GM23338 (cell line): Measurements from ENCODE around the gene RNF114. TPM values are rescaled to one million over a fixed set of nuclear protein-coding genes. Genes with fewer than 3 reads are reported as not detected.
A peak's percentile ranks its signal among the peaks of the same experiment; 100 is the strongest.

Experiments used
- ATAC-seq: fragments of 200-7000 bp; cut with Tn5 transposase; 3 replicates; pipeline ENCODE4 v1.9.1; 2020
- DNase-seq: peaks from one replicate; pipeline ENCODE4 v3.0.0-alpha.2; 2015; ENCODE audit warnings: low spot score
- H2AFZ ChIP-seq: fragments of 200-600 bp; sonication (generic); 2 replicates; pipeline ENCODE4 v1.8.0; 2016; ENCODE audit warnings: antibody characterized with exemption, mild to moderate bottlenecking, moderate library complexity
- H3F3A ChIP-seq: fragments of 200-600 bp; sonication (generic); replicated peaks from 2 replicates; pipeline ENCODE4 v1.8.0; 2017; ENCODE audit warnings: antibody characterized with exemption, mixed run types, low read depth
- H3K27ac ChIP-seq: fragments of 200-600 bp; sonication (generic); 2 replicates; pipeline ENCODE4 v1.6.1; 2016; ENCODE audit warnings: low read depth
- H3K27me3 ChIP-seq: fragments of 200-600 bp; sonication (generic); 2 replicates; pipeline ENCODE4 v1.8.0; 2016; ENCODE audit warnings: mild to moderate bottlenecking, mixed run types, moderate library complexity; ENCODE audit not compliant: insufficient read depth
- H3K36me3 ChIP-seq: fragments of 200-600 bp; sonication (generic); 2 replicates; pipeline ENCODE4 v1.8.0; 2016; ENCODE audit warnings: mild to moderate bottlenecking; ENCODE audit not compliant: insufficient read depth
- H3K4me1 ChIP-seq: fragments of 200-600 bp; sonication (generic); 2 replicates; pipeline ENCODE4 v1.8.0; 2016; ENCODE audit warnings: mild to moderate bottlenecking, moderate library complexity; ENCODE audit not compliant: insufficient read depth
- H3K4me2 ChIP-seq: fragments of 200-600 bp; sonication (generic); 2 replicates; pipeline ENCODE4 v1.7.1; 2017; ENCODE audit warnings: mixed run types
- H3K4me3 ChIP-seq: fragments of 200-600 bp; sonication (generic); 2 replicates; pipeline ENCODE4 v1.6.1; 2016; ENCODE audit warnings: mixed run types
- H3K79me2 ChIP-seq: fragments of 200-600 bp; sonication (generic); replicated peaks from 2 replicates; pipeline ENCODE4 v1.8.0; 2017; ENCODE audit warnings: mild to moderate bottlenecking; ENCODE audit not compliant: insufficient read depth
- H3K9me2 ChIP-seq: fragments of 200-600 bp; sonication (generic); 2 replicates; pipeline ENCODE4 v1.8.0; 2017; ENCODE audit not compliant: insufficient read depth
- H4K20me1 ChIP-seq: fragments of 200-600 bp; sonication (generic); replicated peaks from 2 replicates; pipeline ENCODE4 v1.8.0; 2017; ENCODE audit warnings: mild to moderate bottlenecking; ENCODE audit not compliant: insufficient read depth
- H3K27ac Mint-ChIP-seq: 2 replicates; pipeline ENCODE4 v1.8.0; 2020; ENCODE audit warnings: inconsistent platforms, mild to moderate bottlenecking, moderate library complexity, mixed read lengths
- H3K27me3 Mint-ChIP-seq: 3 replicates; pipeline ENCODE4 v1.8.0; 2022; ENCODE audit warnings: low read depth, mild to moderate bottlenecking, moderate library complexity, mixed read lengths, inconsistent platforms; ENCODE audit not compliant: insufficient read depth, poor library complexity
- H3K36me3 Mint-ChIP-seq: 3 replicates; pipeline ENCODE4 v1.8.0; 2021; ENCODE audit warnings: low read depth, mild to moderate bottlenecking, inconsistent platforms, moderate library complexity, mixed read lengths
- H3K4me1 Mint-ChIP-seq: 3 replicates; pipeline ENCODE4 v1.8.0; 2020; ENCODE audit warnings: mild to moderate bottlenecking, inconsistent platforms, mixed read lengths
- H3K4me3 Mint-ChIP-seq: 3 replicates; pipeline ENCODE4 v1.8.0; 2021; ENCODE audit warnings: moderate library complexity, mild to moderate bottlenecking, inconsistent platforms, mixed read lengths
- H3K9me3 Mint-ChIP-seq: 3 replicates; pipeline ENCODE4 v1.8.0; 2020; ENCODE audit warnings: moderate library complexity, mild to moderate bottlenecking, inconsistent platforms, mixed read lengths
- CREB1 ChIP-seq: fragments of 250-450 bp; sonication (Bioruptor Pico); IDR thresholded peaks from 2 replicates; pipeline ENCODE4 v1.5.0; 2020; ENCODE audit warnings: low read depth, mild to moderate bottlenecking, moderate library complexity
- CTCF ChIP-seq, 2 experiments: fragments of 200-600 bp in 1 of 2; sonication (generic) in 1 of 2; conservative IDR thresholded peaks; 2 replicates each; pipeline versions ENCODE4 v1.5.1 to v1.6.1; 2016 to 2017; ENCODE audit warnings: antibody characterized with exemption in 2 of 2, low read depth in 2 of 2, mild to moderate bottlenecking in 2 of 2, moderate library complexity in 1 of 2
- ETS1 ChIP-seq: IDR thresholded peaks from 2 replicates; pipeline ENCODE4 v1.6.1; 2016; ENCODE audit warnings: antibody characterized with exemption
- EZH2 ChIP-seq: fragments of 200-600 bp; sonication (generic); IDR thresholded peaks from one replicate; pipeline ENCODE4 v1.8.0; 2017; ENCODE audit warnings: antibody characterized with exemption, mild to moderate bottlenecking, low read depth; ENCODE audit not compliant: unreplicated experiment
- EZH2phosphoT487 ChIP-seq: fragments of 200-600 bp; sonication (generic); IDR thresholded peaks from one replicate; pipeline ENCODE4 v1.8.1; 2018; ENCODE audit warnings: antibody characterized with exemption; ENCODE audit not compliant: unreplicated experiment
- JUNB ChIP-seq: IDR thresholded peaks from one replicate; pipeline ENCODE4 v1.6.1; 2016; ENCODE audit warnings: antibody characterized with exemption; ENCODE audit not compliant: unreplicated experiment
- NANOG ChIP-seq: IDR thresholded peaks from 2 replicates; pipeline ENCODE4 v1.6.1; 2016; ENCODE audit warnings: antibody characterized with exemption, borderline replicate concordance
- POLR2AphosphoS5 ChIP-seq: IDR thresholded peaks from 2 replicates; pipeline ENCODE4 v1.6.1; 2016; ENCODE audit warnings: antibody characterized with exemption, low read depth
- REST ChIP-seq: IDR thresholded peaks from one replicate; pipeline ENCODE4 v1.6.1; 2018; ENCODE audit warnings: antibody characterized with exemption; ENCODE audit not compliant: unreplicated experiment
- STAT1 ChIP-seq: IDR thresholded peaks from one replicate; pipeline ENCODE4 v1.6.1; 2016; ENCODE audit warnings: antibody characterized with exemption; ENCODE audit not compliant: unreplicated experiment
- ZNF114 ChIP-seq: fragments of 250-450 bp; sonication (Bioruptor Pico); IDR thresholded peaks from 2 replicates; pipeline ENCODE4 v1.5.0; 2020; ENCODE audit warnings: mild to moderate bottlenecking, moderate library complexity
- ZNF331 ChIP-seq: fragments of 250-450 bp; sonication (Bioruptor Pico); IDR thresholded peaks from 2 replicates; pipeline ENCODE4 v1.5.0; 2020; ENCODE audit warnings: low read depth, mild to moderate bottlenecking, moderate library complexity
- ZNF462 ChIP-seq: fragments of 250-450 bp; sonication (Bioruptor Pico); IDR thresholded peaks from 2 replicates; pipeline ENCODE4 v1.5.0; 2020; ENCODE audit warnings: mild to moderate bottlenecking, moderate library complexity
- polyA plus RNA-seq: library from polyadenylated mRNA; unstranded; fragments of >200 nt; fragmentation: Nextera tagmentation; extraction: Ambion mirVana; gene quantifications from 2 replicates; pipeline ENCODE4 v1.2.1, GENCODE V29; 2016
- total RNA-seq: library from RNA; depleted of rRNA; stranded (reverse); fragments of >200 nt; shearing (Covaris generic); gene quantifications from 2 replicates; pipeline ENCODE4 v1.2.3, GENCODE V29; 2014

Gene RNF114
- total and polyA plus RNA-seq, 2 experiments from 2014 or later, result 155 to 279 TPM

GRCh38 chr20:49987015-49987867 lies 51.0 kb downstream of the RNF114 start:
- peaks cover 9% of the 10 kb centered on the region for H3K79me2 ChIP-seq
- peaks cover 73% of the 10 kb centered on the region for H3K4me1 ChIP-seq
- H4K20me1 ChIP-seq, result peaks cover 7% of the 10 kb centered on the region; the same call in 1 of the 2 replicates
- Mint-ChIP-seq H3K27ac (peak overlapping the region; percentile 38), H3K27me3 (peaks cover 26% of the 10 kb centered on the region), H3K4me1 (peaks cover 85% of the 10 kb centered on the region), H3K4me3 (no peak overlapping the region; the same call in 2 of the 3 replicates), H3K9me3 (peaks cover under 1% of the 10 kb centered on the region; the same call in 1 of the 3 replicates), H3K36me3 (peaks cover 31% of the 10 kb centered on the region)
- 0 out of 2 replicates have a peak overlapping the region, but pooled peaks have one; percentile 19 for H3K27ac ChIP-seq
- H3K4me3 ChIP-seq, result no peak overlapping the region
- no peak for TF ChIP-seq ZNF114 (CRISPR knock-in tag)
- TF ChIP-seq EZH2phosphoT487, result no peak
- no peak for TF ChIP-seq ZNF462 (CRISPR knock-in tag)
- TF ChIP-seq ZNF331, result no peak
- TF ChIP-seq STAT1, result no peak
- TF ChIP-seq ETS1, result no peak
- no peak for TF ChIP-seq CTCF (conservative IDR thresholded peaks at IDR 0.05; ENCODE audit: low read depth in 2 of 2)
- no peak for TF ChIP-seq CREB1 (CRISPR knock-in tag)
- no peak for TF ChIP-seq REST
- TF ChIP-seq EZH2, result no peak
- no peak for TF ChIP-seq JUNB
- no peak for TF ChIP-seq NANOG
- TF ChIP-seq POLR2AphosphoS5, result no peak
- H3K36me3 ChIP-seq, result no peaks in the 10 kb centered on the region
- 0 out of 2 replicates have a peak, but pooled peaks cover 11% of the 10 kb centered on the region for H3F3A ChIP-seq
- ATAC-seq (peak; percentile 4), DNase-seq (no peak)
- H3K27me3 ChIP-seq, result peaks cover 13% of the 10 kb centered on the region; the same call in 1 of the 2 replicates
- H2AFZ ChIP-seq, result no peak overlapping the region
- H3K9me2 ChIP-seq, result no peaks in the 10 kb centered on the region
- H3K4me2 ChIP-seq, result peak overlapping the region; percentile 99
